ENCODE data around the gene ARL4D. TPM values are rescaled to one million over a fixed set of nuclear protein-coding genes. Genes with fewer than 3 reads are reported as not detected.
A peak's percentile ranks its signal among the peaks of the same experiment; 100 is the strongest.
"Not testable (repeated sequence)": the region's sequence is repeated elsewhere in the genome, so short reads cannot be mapped to it uniquely, and the experiment has no call there.

Gene ARL4D
- total RNA-seq, 2 experiments from 2014 or later, result 2.0 to 2.3 TPM

DNA sequence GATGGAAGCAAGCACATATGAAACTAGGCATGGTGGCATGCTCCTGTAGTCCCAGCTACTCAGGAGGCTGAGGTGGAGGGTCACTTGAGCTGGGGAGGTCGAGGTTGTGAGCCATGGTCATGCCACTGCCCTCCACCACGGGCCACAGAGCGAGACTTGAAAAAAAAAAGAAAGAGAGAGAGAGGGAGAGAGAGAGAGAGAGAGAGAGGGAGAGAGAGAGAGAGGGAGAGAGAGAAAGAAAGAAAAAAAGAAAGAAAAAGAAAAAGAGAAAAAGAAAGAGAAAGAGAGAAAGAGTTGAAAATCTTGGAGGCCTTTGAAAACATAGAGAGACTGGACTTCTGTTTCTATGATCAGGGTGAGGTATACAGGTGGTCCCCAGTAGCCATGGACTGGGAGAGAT lies 15.4 kb upstream of the ARL4D start:
- Mint-ChIP-seq H3K27ac (no peak overlapping the region), H3K9me3 (ENCODE audit: low read depth) (peaks cover 10% of the 10 kb centered on the region), H3K4me3 (no peak overlapping the region), H3K4me1 (peaks cover 8% of the 10 kb centered on the region), H3K27me3 (no peaks in the 10 kb centered on the region), H3K36me3 (ENCODE audit: low read depth) (peaks cover 5% of the 10 kb centered on the region)
- ChIA-PET POLR2A (interaction anchor here (2.1 kb wide), 1 partner anchor 16 kb away, joined by 7 read pairs; no protein-coding TSS in a partner anchor), CTCF (interaction anchor here (0.6 to 5.7 kb wide), 2 partner anchors 9 to 101 kb away, joined by 3 to 58 read pairs; partner anchors contain the start of gene DHX8)
- DNase-seq (no peak), ATAC-seq (no peak)
- intact Hi-C loops (cut with DNase I, micrococcal nuclease), result no loop called here

DNA sequence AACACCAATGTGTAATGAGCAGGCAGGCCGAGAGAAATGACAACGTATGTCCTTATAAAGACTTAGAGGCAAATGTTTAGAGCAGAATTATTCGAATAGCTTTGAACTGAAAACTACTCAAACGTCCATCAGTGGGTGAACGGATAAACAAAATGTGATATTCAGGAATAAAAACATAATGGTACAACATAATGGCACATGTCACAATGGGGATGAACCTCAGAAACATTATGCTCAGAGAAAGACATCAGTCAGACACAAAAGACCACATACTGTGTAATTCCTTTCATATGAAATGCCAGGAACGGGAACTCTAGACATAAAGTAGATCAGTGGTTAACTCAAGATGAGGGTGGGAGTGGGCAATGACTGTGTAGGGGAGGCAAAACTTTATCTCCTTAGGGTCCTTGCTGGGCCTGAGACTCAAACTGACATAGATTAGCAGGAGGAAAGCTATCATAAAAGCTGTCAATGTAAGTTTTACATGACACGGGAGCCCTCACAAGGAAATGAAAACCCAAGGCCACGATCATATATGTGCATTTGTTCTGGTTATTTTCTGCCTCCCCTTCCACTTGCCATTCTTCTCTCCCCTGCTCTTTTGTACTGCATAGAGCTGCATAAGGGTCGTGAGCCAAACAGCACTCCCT lies 14.8 kb upstream of the ARL4D start:
- ChIA-PET CTCF (interaction anchor here (0.6 to 5.7 kb wide), 2 partner anchors 8 to 100 kb away, joined by 3 to 58 read pairs; partner anchors contain the start of gene DHX8), POLR2A (interaction anchor here (2.1 kb wide), 1 partner anchor 16 kb away, joined by 7 read pairs; no protein-coding TSS in a partner anchor)
- no peak for ATAC-seq
- intact Hi-C loops (cut with DNase I, micrococcal nuclease), result no loop called here
- Mint-ChIP-seq H3K4me1 (peaks cover 8% of the 10 kb centered on the region), H3K9me3 (ENCODE audit: low read depth) (peaks cover 10% of the 10 kb centered on the region), H3K27me3 (no peaks in the 10 kb centered on the region), H3K36me3 (ENCODE audit: low read depth) (peaks cover 5% of the 10 kb centered on the region), H3K4me3 (no peak overlapping the region), H3K27ac (peak overlapping the region; percentile 21)
- no peak for DNase-seq

DNA sequence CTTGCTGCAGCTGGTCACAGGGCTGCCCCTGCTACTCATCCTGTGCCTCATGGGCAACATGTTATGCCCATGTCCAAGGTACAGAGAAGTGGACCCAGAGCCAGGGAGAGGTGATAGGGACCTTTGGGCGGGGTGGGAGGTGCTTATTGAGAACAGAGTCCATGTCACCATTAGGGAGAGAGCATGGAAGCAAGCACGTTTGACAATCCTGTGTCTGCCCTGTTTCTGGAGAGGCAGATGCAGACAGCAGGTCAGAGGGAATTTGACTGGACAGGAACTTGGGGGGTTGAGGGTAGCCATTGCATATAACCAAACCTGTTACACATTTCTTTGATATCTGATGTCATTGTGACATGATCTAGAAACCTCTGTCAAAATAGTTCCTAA lies 14.3 kb upstream of the ARL4D start:
- Mint-ChIP-seq H3K4me1 (peaks cover 9% of the 10 kb centered on the region), H3K27ac (peak overlapping the region; percentile 21), H3K4me3 (no peak overlapping the region), H3K27me3 (no peaks in the 10 kb centered on the region), H3K9me3 (ENCODE audit: low read depth) (peaks cover 10% of the 10 kb centered on the region), H3K36me3 (ENCODE audit: low read depth) (peaks cover 5% of the 10 kb centered on the region)
- no peak for ATAC-seq
- ChIA-PET POLR2A (interaction anchor here (0.6 to 2.1 kb wide), 3 partner anchors 17 to 68 kb away, joined by 3 to 7 read pairs (median 5); no protein-coding TSS in a partner anchor), CTCF (interaction anchor here (5.7 kb wide), 1 partner anchor 100 kb away, joined by 58 read pairs; the partner anchor contains the start of gene DHX8)
- DNase-seq, result no peak
- intact Hi-C loops (cut with DNase I, micrococcal nuclease), result no loop called here

DNA sequence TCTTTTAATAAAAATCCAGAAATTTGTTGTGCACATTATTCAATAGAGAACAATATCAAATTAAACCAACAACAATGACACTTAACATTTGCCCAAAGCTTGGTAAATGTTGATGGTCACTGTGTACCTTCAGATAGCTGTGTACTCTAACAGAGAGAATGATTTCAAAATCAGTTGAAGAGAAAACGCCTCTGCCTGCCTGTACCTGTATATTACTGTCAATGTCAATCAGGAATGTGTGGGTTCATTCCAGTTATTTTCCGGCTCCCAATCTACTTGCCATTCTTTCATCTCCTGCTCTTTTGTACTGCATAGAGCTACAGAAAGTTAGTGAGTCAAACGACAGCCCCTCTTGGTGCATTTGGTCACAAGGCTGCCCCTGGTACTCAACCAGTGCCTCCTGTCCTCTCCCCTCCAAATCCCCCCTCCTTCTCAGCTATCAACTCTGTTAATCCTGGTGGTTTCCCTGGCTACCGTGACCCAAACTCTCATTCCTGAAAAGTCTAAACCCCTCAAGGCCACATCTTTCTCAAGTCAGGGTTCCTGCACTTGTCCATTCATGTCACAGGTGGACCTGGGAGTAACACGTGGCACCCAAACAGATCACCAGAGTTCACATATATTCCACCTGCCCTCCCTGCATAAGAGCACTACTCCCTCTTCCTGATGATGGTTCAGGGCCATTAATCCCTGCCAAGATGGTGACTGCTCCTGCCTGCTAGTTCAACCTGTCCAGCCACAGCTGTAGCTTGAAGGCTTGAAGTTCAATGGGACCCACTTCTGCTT lies 13.6 kb upstream of the ARL4D start:
- Mint-ChIP-seq H3K36me3 (ENCODE audit: low read depth) (peaks cover 3% of the 10 kb centered on the region), H3K27ac (no peak overlapping the region)
- intact Hi-C loops (cut with DNase I, micrococcal nuclease), result loop anchor here in 1 of 2 experiments (5.0 kb wide), 1 partner anchor 173 kb away; the partner anchor contains the start of gene TMEM106A

DNA sequence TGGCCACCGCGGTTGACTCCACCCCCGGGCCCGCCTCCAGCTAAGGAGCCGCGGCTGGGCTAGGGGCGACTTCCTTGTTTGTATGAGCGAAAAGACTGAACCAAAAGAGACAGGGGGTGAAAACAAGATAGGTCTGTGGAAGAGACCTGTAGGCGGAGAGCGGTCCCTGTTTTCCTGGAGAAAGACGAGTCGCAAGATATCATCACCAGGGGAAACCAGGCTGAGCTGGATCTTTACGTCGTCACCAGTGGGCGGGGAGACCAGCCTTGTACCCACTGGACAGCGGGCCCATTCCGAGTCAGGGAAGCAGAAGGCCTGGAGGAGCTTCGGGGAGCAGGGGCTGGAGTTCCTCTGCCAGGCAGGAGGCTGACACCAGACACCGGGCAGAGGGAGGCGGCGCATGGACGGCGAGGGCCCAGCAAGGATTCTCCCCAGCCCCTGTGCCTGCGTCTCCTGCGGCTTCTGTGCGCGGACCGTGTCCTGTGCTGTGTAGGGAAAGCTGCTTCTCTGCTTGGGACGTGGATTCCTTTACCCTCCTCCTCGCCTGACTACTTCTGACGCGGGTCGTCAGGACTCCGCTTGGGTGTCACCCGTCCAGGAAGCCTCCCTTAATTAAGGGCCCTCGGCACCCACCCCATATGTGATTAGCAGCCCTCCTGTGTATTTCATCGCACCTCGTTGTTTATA lies 10.3 kb upstream of the ARL4D start:
- ATAC-seq (peak; percentile 82), DNase-seq (peak; percentile 95)
- ChIA-PET POLR2A (interaction anchor here (0.8 to 4.1 kb wide), 9 partner anchors 10 to 391 kb away, joined by 3 to 148 read pairs (median 9); partner anchors contain the start of genes ARL4D, DHX8 and RPL27), CTCF (interaction anchor here (0.6 to 5.7 kb wide), 13 partner anchors 9 to 681 kb away, joined by 3 to 58 read pairs (median 3); partner anchors contain the start of genes ARL4D, DHX8 and RPL27)
- peak overlapping the region; percentile 80 for H3K4me3 Mint-ChIP-seq
- intact Hi-C loops (cut with DNase I, micrococcal nuclease), result loop anchor here (1.0 to 5.0 kb wide), 9 partner anchors 10 to 390 kb away; partner anchors contain the start of genes DHX8 (in 2 of the 2), ARL4D (in 1 of the 2), DUSP3 (in 1 of the 2) and ETV4 (in 1 of the 2)
- H3K9me3 Mint-ChIP-seq (ENCODE audit: low read depth), result no peaks in the 10 kb centered on the region
- peaks cover 16% of the 10 kb centered on the region for H3K4me1 Mint-ChIP-seq
- H3K27ac Mint-ChIP-seq, result peak overlapping the region; percentile 98
- no peaks in the 10 kb centered on the region for H3K36me3 Mint-ChIP-seq (ENCODE audit: low read depth)
- H3K27me3 Mint-ChIP-seq, result no peaks in the 10 kb centered on the region

More for the DNA sequence above, 13.6 kb upstream of the ARL4D start:
- no peak for DNase-seq
- peaks cover 4% of the 10 kb centered on the region for H3K9me3 Mint-ChIP-seq (ENCODE audit: low read depth)
- POLR2A ChIA-PET, result interaction anchor here (0.6 to 4.1 kb wide), 3 partner anchors 17 to 69 kb away, joined by 3 to 148 read pairs (median 5); no protein-coding TSS in a partner anchor
- CTCF ChIA-PET, result interaction anchor here (0.8 to 5.7 kb wide), 2 partner anchors 12 to 99 kb away, joined by 3 to 58 read pairs; partner anchors contain the start of gene DHX8
- H3K4me3 Mint-ChIP-seq, result no peak overlapping the region
- H3K27me3 Mint-ChIP-seq, result no peaks in the 10 kb centered on the region
- no peak for ATAC-seq
- H3K4me1 Mint-ChIP-seq, result peaks cover 16% of the 10 kb centered on the region

DNA sequence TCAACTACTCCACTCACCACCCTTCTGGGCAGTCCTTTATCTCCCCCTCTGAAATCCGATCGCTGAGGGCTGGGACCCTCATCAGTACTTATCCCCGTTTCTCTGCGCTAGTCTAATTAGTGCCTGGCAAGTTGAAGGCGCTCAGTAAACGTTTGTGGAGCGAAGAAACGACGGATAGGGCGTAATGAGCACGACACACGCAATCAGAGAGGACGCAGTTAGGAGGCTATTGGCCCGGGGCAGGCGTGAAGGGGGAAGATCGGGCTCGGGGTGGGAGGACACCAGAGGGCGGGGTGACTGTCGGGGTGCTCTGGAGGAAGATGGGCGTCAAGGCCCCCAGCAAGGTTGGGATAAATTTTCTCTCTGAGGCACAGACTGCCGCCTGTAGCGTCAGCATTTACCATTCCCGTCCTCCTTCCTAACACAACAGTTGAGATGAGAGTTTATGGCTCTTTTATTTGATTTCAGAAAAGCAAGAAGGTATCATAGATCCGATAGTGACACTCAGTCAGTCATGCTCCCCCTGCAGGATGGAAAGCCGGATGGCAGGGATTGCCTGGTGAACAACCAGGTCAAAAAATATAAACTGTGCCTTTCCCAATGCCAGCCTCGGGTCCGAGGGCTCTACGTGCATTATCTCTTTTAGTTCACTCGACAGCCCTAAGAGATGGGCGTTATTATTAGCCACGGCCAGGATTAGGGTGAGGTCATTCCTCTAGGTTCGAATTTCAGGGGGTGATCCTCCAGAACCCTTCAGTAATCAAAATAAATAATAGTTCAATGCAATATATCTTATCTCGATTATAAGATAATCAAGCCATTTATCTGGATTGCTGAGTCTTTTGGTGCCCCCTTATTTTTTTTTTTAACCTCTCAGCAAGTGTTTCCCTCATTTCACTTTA lies 9.5 kb upstream of the ARL4D start:
- POLR2A ChIA-PET, result interaction anchor here (1.2 to 4.1 kb wide), 7 partner anchors 10 to 392 kb away, joined by 5 to 148 read pairs (median 12); partner anchors contain the start of genes ARL4D, DHX8 and RPL27
- intact Hi-C loops (cut with DNase I, micrococcal nuclease), result loop anchor here (1.0 to 5.0 kb wide), 7 partner anchors 21 to 364 kb away; partner anchors contain the start of genes DHX8 (in 2 of the 2), ETV4 (in 1 of the 2), NBR1 (in 1 of the 2) and RND2 (in 1 of the 2)
- no peaks in the 10 kb centered on the region for H3K36me3 Mint-ChIP-seq (ENCODE audit: low read depth)
- peak overlapping the region; percentile 98 for H3K27ac Mint-ChIP-seq
- CTCF ChIA-PET, result interaction anchor here (0.6 to 5.7 kb wide), 3 partner anchors 9 to 95 kb away, joined by 3 to 58 read pairs (median 24); partner anchors contain the start of genes ARL4D and DHX8
- peaks cover 19% of the 10 kb centered on the region for H3K4me1 Mint-ChIP-seq
- peak; percentile 90 for DNase-seq
- H3K27me3 Mint-ChIP-seq, result no peaks in the 10 kb centered on the region
- peak overlapping the region; percentile 80 for H3K4me3 Mint-ChIP-seq
- H3K9me3 Mint-ChIP-seq (ENCODE audit: low read depth), result no peaks in the 10 kb centered on the region
- peak; percentile 81 for ATAC-seq

DNA sequence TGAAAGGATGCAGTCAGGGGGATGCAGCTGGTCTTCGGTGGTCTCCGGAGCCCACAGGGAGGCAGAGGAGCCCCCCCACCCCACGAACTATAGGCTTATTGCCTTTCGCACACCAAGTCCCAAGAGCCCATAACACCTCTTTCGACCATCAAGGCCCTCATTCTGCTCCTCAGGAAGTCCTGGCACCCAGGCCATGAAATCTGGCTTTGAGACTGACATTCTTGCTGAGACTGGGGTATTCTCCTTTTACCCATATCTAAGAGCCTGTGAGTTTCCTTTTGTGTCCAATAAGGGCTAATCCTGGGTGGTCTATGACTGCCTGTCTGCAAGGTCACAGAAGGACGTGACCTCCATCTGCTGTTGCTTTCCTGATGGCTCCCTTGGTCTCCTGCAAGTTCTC lies 6.4 kb upstream of the ARL4D start:
- Mint-ChIP-seq H3K27me3 (no peaks in the 10 kb centered on the region), H3K27ac (no peak overlapping the region), H3K4me3 (no peak overlapping the region), H3K36me3 (ENCODE audit: low read depth) (no peaks in the 10 kb centered on the region), H3K4me1 (peaks cover 14% of the 10 kb centered on the region), H3K9me3 (ENCODE audit: low read depth) (no peaks in the 10 kb centered on the region)
- POLR2A ChIA-PET, result interaction anchor here (4.0 kb wide), 1 partner anchor 24 kb away, joined by 24 read pairs; no protein-coding TSS in a partner anchor
- ATAC-seq, result no peak
- intact Hi-C loops (cut with DNase I, micrococcal nuclease), result no loop called here
- CTCF ChIA-PET, result interaction anchor here (0.6 to 11.6 kb wide), 8 partner anchors 9 to 678 kb away, joined by 3 to 240 read pairs (median 4); partner anchors contain the start of genes DHX8 and G6PC3
- DNase-seq, result no peak

DNA sequence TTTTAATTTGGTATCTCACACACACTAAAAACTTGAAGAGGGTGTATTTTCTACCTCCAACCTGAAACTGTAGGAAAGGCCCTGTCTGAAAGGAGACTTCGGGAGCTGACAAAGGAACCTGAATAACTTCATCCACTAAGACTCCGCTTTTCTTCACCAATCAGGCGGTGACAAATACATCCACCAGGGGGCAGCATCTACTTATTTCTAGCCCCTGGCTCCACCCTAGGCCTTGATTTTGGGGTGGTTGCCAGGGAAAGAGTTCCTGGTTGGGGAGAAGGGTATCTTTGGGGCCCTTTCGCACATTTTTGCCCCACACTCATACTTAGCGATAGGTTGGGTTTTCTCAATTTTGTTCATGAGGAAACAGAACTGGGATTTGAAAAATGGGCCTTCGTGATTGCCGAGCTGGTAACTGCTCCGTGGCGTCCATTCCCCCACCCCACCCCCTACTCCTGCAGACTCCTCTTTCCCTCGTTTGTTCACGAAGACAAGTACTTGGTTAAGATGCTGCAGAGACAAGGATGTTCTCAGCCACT lies 4.8 kb upstream of the ARL4D start:
- intact Hi-C loops (cut with DNase I, micrococcal nuclease), result loop anchor here (1.0 to 2.0 kb wide), 2 partner anchors 35 to 89 kb away; partner anchors contain the start of gene DHX8 (in 2 of the 2)
- Mint-ChIP-seq H3K9me3 (ENCODE audit: low read depth) (no peaks in the 10 kb centered on the region), H3K36me3 (ENCODE audit: low read depth) (no peaks in the 10 kb centered on the region), H3K27me3 (no peaks in the 10 kb centered on the region), H3K4me1 (peaks cover 20% of the 10 kb centered on the region), H3K27ac (peak overlapping the region; percentile 31), H3K4me3 (no peak overlapping the region)
- ATAC-seq, result peak; percentile 55
- CTCF ChIA-PET, result interaction anchor here (0.5 to 11.6 kb wide), 31 partner anchors 8 to 1037 kb away, joined by 3 to 240 read pairs (median 4); partner anchors contain the start of gene DHX8
- POLR2A ChIA-PET, result interaction anchor here (0.6 to 4.0 kb wide), 3 partner anchors 26 to 388 kb away, joined by 7 to 24 read pairs (median 8); partner anchors contain the start of gene DHX8
- peak; percentile 93 for DNase-seq

DNA sequence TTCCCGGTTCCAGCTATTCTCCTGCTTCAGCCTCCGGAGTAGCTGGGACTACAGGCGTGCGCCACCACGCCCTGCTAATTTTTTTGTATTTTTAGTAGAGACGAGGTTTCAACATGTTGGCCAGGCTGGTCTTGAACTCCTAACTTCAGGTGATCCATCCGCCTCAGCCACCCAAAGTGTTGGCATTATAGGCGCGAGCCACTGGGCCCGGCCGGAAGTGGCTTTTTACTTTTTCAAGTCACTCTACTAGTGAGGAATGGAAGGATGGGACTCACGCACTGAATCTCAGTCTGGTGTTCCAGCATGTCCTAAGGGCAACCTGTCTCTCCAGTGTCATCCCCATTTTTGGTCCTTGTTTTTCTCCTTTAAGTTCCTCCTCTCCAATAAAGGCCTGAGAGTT lies 4.1 kb upstream of the ARL4D start:
- not testable (repeated sequence) for H3K9me3 Mint-ChIP-seq (ENCODE audit: low read depth); H3K36me3 Mint-ChIP-seq (ENCODE audit: low read depth); H3K27me3 Mint-ChIP-seq; ATAC-seq; H3K4me3 Mint-ChIP-seq; DNase-seq; H3K27ac Mint-ChIP-seq
- ChIA-PET CTCF (interaction anchor here (0.6 to 11.6 kb wide), 18 partner anchors 8 to 264 kb away, joined by 3 to 240 read pairs (median 4); partner anchors contain the start of gene DHX8), POLR2A (interaction anchor here (0.9 to 4.0 kb wide), 2 partner anchors 26 to 89 kb away, joined by 7 to 24 read pairs; partner anchors contain the start of gene DHX8)
- intact Hi-C loops (cut with DNase I, micrococcal nuclease), result loop anchor here (1.0 to 2.0 kb wide), 2 partner anchors 34 to 89 kb away; partner anchors contain the start of gene DHX8 (in 2 of the 2)
- H3K4me1 Mint-ChIP-seq, result peaks cover 19% of the 10 kb centered on the region
